GM23338 (cell line): ENCODE results near the gene RNF26. TPM values are rescaled to one million over a fixed set of nuclear protein-coding genes. Genes with fewer than 3 reads are reported as not detected.

Experiments
- ATAC-seq: fragments of 200-7000 bp; cut with Tn5 transposase; 3 replicates; pipeline ENCODE4 v1.9.1; 2020
- DNase-seq: peaks from one replicate; pipeline ENCODE4 v3.0.0-alpha.2; 2015; ENCODE audit warnings: low spot score
- H2AFZ ChIP-seq: fragments of 200-600 bp; sonication (generic); 2 replicates; pipeline ENCODE4 v1.8.0; 2016; ENCODE audit warnings: antibody characterized with exemption, mild to moderate bottlenecking, moderate library complexity
- H3F3A ChIP-seq: fragments of 200-600 bp; sonication (generic); replicated peaks from 2 replicates; pipeline ENCODE4 v1.8.0; 2017; ENCODE audit warnings: antibody characterized with exemption, mixed run types, low read depth
- H3K27ac ChIP-seq: fragments of 200-600 bp; sonication (generic); 2 replicates; pipeline ENCODE4 v1.6.1; 2016; ENCODE audit warnings: low read depth
- H3K27me3 ChIP-seq: fragments of 200-600 bp; sonication (generic); 2 replicates; pipeline ENCODE4 v1.8.0; 2016; ENCODE audit warnings: mild to moderate bottlenecking, mixed run types, moderate library complexity; ENCODE audit not compliant: insufficient read depth
- H3K36me3 ChIP-seq: fragments of 200-600 bp; sonication (generic); 2 replicates; pipeline ENCODE4 v1.8.0; 2016; ENCODE audit warnings: mild to moderate bottlenecking; ENCODE audit not compliant: insufficient read depth
- H3K4me1 ChIP-seq: fragments of 200-600 bp; sonication (generic); 2 replicates; pipeline ENCODE4 v1.8.0; 2016; ENCODE audit warnings: mild to moderate bottlenecking, moderate library complexity; ENCODE audit not compliant: insufficient read depth
- H3K4me2 ChIP-seq: fragments of 200-600 bp; sonication (generic); 2 replicates; pipeline ENCODE4 v1.7.1; 2017; ENCODE audit warnings: mixed run types
- H3K4me3 ChIP-seq: fragments of 200-600 bp; sonication (generic); 2 replicates; pipeline ENCODE4 v1.6.1; 2016; ENCODE audit warnings: mixed run types
- H3K79me2 ChIP-seq: fragments of 200-600 bp; sonication (generic); replicated peaks from 2 replicates; pipeline ENCODE4 v1.8.0; 2017; ENCODE audit warnings: mild to moderate bottlenecking; ENCODE audit not compliant: insufficient read depth
- H3K9me2 ChIP-seq: fragments of 200-600 bp; sonication (generic); 2 replicates; pipeline ENCODE4 v1.8.0; 2017; ENCODE audit not compliant: insufficient read depth
- H4K20me1 ChIP-seq: fragments of 200-600 bp; sonication (generic); replicated peaks from 2 replicates; pipeline ENCODE4 v1.8.0; 2017; ENCODE audit warnings: mild to moderate bottlenecking; ENCODE audit not compliant: insufficient read depth
- H3K27ac Mint-ChIP-seq: 2 replicates; pipeline ENCODE4 v1.8.0; 2020; ENCODE audit warnings: inconsistent platforms, mild to moderate bottlenecking, moderate library complexity, mixed read lengths
- H3K27me3 Mint-ChIP-seq: 3 replicates; pipeline ENCODE4 v1.8.0; 2022; ENCODE audit warnings: low read depth, mild to moderate bottlenecking, moderate library complexity, mixed read lengths, inconsistent platforms; ENCODE audit not compliant: insufficient read depth, poor library complexity
- H3K36me3 Mint-ChIP-seq: 3 replicates; pipeline ENCODE4 v1.8.0; 2021; ENCODE audit warnings: low read depth, mild to moderate bottlenecking, inconsistent platforms, moderate library complexity, mixed read lengths
- H3K4me1 Mint-ChIP-seq: 3 replicates; pipeline ENCODE4 v1.8.0; 2020; ENCODE audit warnings: mild to moderate bottlenecking, inconsistent platforms, mixed read lengths
- H3K4me3 Mint-ChIP-seq: 3 replicates; pipeline ENCODE4 v1.8.0; 2021; ENCODE audit warnings: moderate library complexity, mild to moderate bottlenecking, inconsistent platforms, mixed read lengths
- H3K9me3 Mint-ChIP-seq: 3 replicates; pipeline ENCODE4 v1.8.0; 2020; ENCODE audit warnings: moderate library complexity, mild to moderate bottlenecking, inconsistent platforms, mixed read lengths
- CREB1 ChIP-seq: fragments of 250-450 bp; sonication (Bioruptor Pico); IDR thresholded peaks from 2 replicates; pipeline ENCODE4 v1.5.0; 2020; ENCODE audit warnings: low read depth, mild to moderate bottlenecking, moderate library complexity
- ETS1 ChIP-seq: IDR thresholded peaks from 2 replicates; pipeline ENCODE4 v1.6.1; 2016; ENCODE audit warnings: antibody characterized with exemption
- EZH2 ChIP-seq: fragments of 200-600 bp; sonication (generic); IDR thresholded peaks from one replicate; pipeline ENCODE4 v1.8.0; 2017; ENCODE audit warnings: antibody characterized with exemption, mild to moderate bottlenecking, low read depth; ENCODE audit not compliant: unreplicated experiment
- EZH2phosphoT487 ChIP-seq: fragments of 200-600 bp; sonication (generic); IDR thresholded peaks from one replicate; pipeline ENCODE4 v1.8.1; 2018; ENCODE audit warnings: antibody characterized with exemption; ENCODE audit not compliant: unreplicated experiment
- JUNB ChIP-seq: IDR thresholded peaks from one replicate; pipeline ENCODE4 v1.6.1; 2016; ENCODE audit warnings: antibody characterized with exemption; ENCODE audit not compliant: unreplicated experiment
- NANOG ChIP-seq: IDR thresholded peaks from 2 replicates; pipeline ENCODE4 v1.6.1; 2016; ENCODE audit warnings: antibody characterized with exemption, borderline replicate concordance
- POLR2AphosphoS5 ChIP-seq: IDR thresholded peaks from 2 replicates; pipeline ENCODE4 v1.6.1; 2016; ENCODE audit warnings: antibody characterized with exemption, low read depth
- STAT1 ChIP-seq: IDR thresholded peaks from one replicate; pipeline ENCODE4 v1.6.1; 2016; ENCODE audit warnings: antibody characterized with exemption; ENCODE audit not compliant: unreplicated experiment
- ZNF462 ChIP-seq: fragments of 250-450 bp; sonication (Bioruptor Pico); IDR thresholded peaks from 2 replicates; pipeline ENCODE4 v1.5.0; 2020; ENCODE audit warnings: mild to moderate bottlenecking, moderate library complexity
- polyA plus RNA-seq: library from polyadenylated mRNA; unstranded; fragments of >200 nt; fragmentation: Nextera tagmentation; extraction: Ambion mirVana; gene quantifications from 2 replicates; pipeline ENCODE4 v1.2.1, GENCODE V29; 2016
- total RNA-seq: library from RNA; depleted of rRNA; stranded (reverse); fragments of >200 nt; shearing (Covaris generic); gene quantifications from 2 replicates; pipeline ENCODE4 v1.2.3, GENCODE V29; 2014

The RNF26 gene
- total and polyA plus RNA-seq, 2 experiments from 2014 or later: 31.8 to 58.3 TPM

- TF ChIP-seq ZNF462 (CRISPR knock-in tag): no peak
Observed at GRCh38 chr11:119342023-119342300, 7.6 kb downstream of the RNF26 start (continued).

- no peak overlapping the region for H3K4me3 ChIP-seq
- no peak for DNase-seq
- H3K79me2 ChIP-seq: no peaks in the 10 kb centered on the region
- Mint-ChIP-seq H3K27ac (no peak overlapping the region), H3K4me3 (no peak overlapping the region; the same call in 2 of the 3 replicates), H3K9me3 (no peaks in the 10 kb centered on the region), H3K4me1 (peaks cover 30% of the 10 kb centered on the region), H3K36me3 (no peaks in the 10 kb centered on the region), H3K27me3 (peaks cover 46% of the 10 kb centered on the region)
- H3K36me3 ChIP-seq: no peaks in the 10 kb centered on the region
- H2AFZ ChIP-seq: no peak overlapping the region
- peaks cover 7% of the 10 kb centered on the region; the same call in 1 of the 2 replicates for H3F3A ChIP-seq
- H3K4me2 ChIP-seq: no peak overlapping the region
- H3K4me1 ChIP-seq: peaks cover 26% of the 10 kb centered on the region
- peaks cover 48% of the 10 kb centered on the region for H3K27me3 ChIP-seq
- ATAC-seq: no peak
- no peak overlapping the region for H3K27ac ChIP-seq
- no peaks in the 10 kb centered on the region for H4K20me1 ChIP-seq
- no peaks in the 10 kb centered on the region for H3K9me2 ChIP-seq
- TF ChIP-seq JUNB (no peak), ETS1 (no peak), CREB1 (CRISPR knock-in tag) (no peak), EZH2phosphoT487 (no peak), EZH2 (no peak), NANOG (no peak), STAT1 (no peak), POLR2AphosphoS5 (no peak)
Observed at GRCh38 chr11:119342362-119343130, 8.2 kb downstream of the RNF26 start.
